SK-N-MC (cell line): ENCODE results near the gene WWC1.

ENCODE experiments used
- EZH2 ChIP-seq: fragments of 200-600 bp; sonication (generic); IDR thresholded peaks from one replicate; pipeline ENCODE4 v1.6.1; 2017; ENCODE audit warnings: antibody characterized with exemption
- POLR2AphosphoS5 ChIP-seq: IDR thresholded peaks from 2 replicates; pipeline ENCODE4 v1.6.1; 2012; ENCODE audit warnings: mild to moderate bottlenecking, low read depth, low read length, borderline replicate concordance

DNA sequence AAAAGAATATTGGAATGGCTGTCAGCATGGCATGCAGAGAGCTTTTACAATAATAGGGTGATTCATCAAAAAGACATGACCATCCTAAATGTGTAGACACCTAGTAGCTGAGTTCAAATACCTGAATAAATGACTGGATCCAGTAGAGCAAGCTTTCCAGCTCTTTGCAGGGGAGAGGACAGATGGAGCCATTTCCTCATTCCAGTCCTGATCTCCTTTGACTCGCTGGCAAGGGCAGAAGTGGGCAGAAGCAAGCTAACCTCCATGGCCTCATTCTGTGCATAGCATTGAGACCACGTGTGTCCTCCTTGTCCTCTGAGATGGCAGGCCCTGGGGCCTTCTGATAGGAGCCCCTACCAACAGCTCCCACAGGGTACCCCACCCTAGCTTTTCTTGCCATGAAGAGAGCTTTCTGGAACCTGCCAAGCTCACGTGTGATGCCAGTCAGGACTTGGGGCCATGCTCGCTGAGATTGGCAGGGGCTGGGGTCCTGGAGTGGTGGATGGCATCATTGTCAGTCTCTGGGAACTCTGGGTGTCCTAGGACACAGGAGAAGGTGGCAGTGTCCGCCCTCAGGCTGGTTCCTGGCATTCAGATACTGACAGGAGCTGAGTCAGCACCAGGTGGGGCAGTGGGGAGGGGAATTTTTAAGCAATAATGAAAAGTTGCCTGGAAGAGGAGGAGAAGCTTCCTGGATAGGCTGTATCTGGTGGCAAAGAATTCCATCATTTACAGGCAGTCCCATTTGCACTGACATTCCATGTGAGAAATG lies 33.6 kb downstream of the WWC1 start:
- TF ChIP-seq POLR2AphosphoS5, result no peak
- TF ChIP-seq EZH2, result no peak
